Stimulated activated CD4-positive, alpha-beta T cell treated with anti-CD3 and anti-CD28 coated beads, Interleukin-15, amount 100 ng/mL, for 24 hours (primary cell): ENCODE measurements around the gene TPSAB1.
"Not testable (repeated sequence)": the region's sequence is repeated elsewhere in the genome, so short reads cannot be mapped to it uniquely, and the experiment has no call there.

ENCODE experiments used
- DNase-seq: peaks from one replicate; pipeline ENCODE4 v3.0.0-alpha.2; 2020

Gene TPSAB1

DNA sequence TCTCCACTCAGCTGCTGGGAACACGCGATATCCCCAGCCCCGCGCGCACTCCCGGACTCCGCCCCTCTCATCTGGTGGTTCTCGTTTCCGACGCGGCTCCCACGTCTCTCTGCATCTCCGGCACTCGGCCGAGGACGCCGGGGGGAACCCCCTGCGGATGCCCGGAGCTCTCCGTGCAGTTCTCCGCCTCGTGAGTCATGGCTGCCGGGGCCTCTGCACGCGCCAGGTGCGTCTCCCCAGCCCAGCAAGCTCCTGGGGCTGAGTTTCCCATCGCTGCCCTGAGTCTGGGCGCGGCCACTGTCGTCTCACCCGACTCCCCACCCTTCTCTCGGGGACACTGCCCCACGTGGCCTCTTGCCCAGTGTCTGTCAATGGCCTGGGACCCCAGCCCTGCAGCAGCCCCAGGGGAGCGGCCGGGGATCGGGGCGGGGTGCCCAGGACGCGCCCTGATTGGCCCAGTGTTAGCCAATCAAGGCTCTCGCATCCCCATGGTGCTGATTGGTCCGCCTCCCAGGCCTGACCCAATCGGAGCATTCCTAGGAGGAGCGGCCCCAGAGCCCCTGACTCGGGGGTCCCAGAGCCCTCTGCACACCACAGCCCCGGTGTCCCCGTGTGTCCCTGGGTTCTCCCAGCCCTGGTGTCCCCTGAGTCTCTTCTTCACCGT lies 13.3 kb downstream of the TPSAB1 start:
- DNase-seq: not testable (repeated sequence)

GRCh38 chr16:1254821-1255220 lies 14.3 kb downstream of the TPSAB1 start:
- DNase-seq: not testable (repeated sequence)

GRCh38 chr16:1255276-1256122 lies 15.0 kb downstream of the TPSAB1 start, which contains the start of gene TPSD1:
Gene TPSD1 (plus strand): TSS chr16:1256069. CDS start chr16:1256281, 212 bp downstream.
- DNase-seq: not testable (repeated sequence)

GRCh38 chr16:1256296-1256873 lies 15.9 kb downstream of the TPSAB1 start:
- DNase-seq: not testable (repeated sequence)

GRCh38 chr16:1256874-1257322 lies 16.4 kb downstream of the TPSAB1 start:
- DNase-seq: no peak

GRCh38 chr16:1257561-1258224 lies 17.2 kb downstream of the TPSAB1 start:
- no peak for DNase-seq

DNA sequence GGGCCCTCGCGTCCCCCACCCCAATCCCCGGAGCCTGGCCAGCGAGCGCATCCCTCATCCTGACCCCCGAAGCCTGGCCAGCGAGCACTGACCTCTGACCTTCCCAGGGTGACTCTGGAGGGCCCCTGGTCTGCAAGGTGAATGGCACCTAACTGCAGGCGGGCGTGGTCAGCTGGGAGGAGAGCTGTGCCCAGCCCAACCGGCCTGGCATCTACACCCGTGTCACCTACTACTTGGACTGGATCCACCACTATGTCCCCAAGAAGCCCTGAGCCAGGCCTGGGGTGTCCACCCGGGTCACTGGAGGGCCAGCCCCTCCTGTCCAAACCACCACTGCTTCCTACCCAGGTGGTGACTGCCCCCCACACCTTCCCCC lies 17.7 kb downstream of the TPSAB1 start:
- DNase-seq: no peak

DNA sequence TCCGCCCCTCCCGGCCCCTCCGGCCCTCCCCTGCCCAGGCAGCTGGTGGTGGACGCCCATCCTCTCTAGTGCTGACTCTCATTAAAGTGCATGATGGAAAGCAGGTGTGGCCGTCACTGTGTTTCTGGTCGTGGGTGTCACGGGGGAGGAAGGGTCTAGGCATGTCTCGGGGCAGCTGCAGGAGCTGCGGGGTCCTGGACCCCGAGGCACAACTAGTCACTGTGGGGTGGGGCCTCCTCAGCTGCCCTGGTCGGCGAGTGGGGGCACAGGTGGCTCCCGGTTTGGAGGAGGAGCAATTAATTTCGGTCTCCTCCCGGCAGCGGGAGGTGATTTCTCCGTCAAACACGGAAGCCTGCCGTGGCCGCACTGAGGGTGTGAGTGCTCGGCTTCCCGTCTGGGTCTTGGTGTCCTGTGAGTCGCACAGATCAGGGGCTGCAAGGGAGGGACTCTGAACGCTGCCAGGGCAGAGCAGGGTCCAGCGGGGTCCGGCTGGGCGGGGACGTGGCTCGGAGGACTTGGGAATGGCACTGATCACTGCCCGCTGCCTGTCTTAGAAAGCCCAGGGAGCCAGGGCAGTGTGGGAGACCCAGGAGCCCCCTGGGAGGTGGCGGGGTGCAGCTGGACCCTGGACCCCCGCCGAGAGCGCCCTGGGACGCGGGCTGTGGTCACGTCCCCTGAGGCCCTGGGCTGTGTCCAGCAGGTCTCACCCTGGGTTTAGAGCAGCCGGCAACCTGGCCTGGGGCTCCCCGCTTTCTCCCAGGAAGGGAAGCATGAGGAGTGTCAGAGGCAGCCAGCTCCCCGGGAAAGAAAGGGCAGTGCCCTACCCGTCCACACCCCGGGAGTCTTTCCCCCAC lies 18.6 kb downstream of the TPSAB1 start:
- no peak for DNase-seq

DNA sequence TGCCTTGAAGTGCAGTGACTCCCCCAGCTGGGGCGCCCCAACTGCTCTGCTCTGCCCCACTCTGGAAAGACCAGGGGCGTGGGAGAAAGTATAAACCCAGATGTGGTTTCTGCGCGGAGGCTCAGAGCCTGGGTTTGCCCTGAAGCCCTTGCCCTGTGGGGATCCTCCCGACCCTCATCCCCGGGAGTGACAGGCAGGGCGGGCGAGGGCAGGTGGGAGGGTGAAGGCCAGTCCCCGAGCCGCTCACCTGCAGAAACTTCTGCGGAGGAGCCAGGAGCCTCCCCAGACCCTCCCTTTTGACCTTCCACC lies 19.2 kb downstream of the TPSAB1 start:
- no peak for DNase-seq

DNA sequence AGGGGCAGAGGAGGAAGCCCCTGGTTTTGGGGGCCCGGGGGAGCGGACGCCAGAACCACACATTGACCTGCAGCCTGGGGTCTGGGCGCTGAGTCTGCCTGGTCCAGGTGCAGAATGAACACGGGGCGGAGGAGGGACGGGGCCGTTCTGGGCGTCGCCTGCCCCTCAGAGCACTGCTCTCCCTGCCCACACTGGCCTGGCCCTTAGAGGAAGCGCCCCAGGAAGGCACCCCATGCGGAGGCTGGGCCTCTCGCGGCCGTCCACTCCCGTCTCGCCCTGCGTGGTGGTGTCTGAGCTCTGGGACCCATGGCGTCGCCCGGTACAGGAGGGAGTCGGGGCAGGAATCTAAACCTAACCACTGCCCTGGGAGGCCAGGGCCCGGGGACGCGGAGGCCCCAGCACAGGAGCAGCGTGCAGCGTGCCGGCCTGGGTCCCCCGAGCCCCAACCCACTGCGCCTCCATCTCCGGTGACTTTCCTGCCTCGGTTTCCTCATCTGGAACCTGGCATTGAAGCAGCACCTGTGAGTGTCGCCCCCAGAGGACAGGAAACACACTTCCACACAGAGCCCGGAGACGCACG lies 19.7 kb downstream of the TPSAB1 start:
- DNase-seq: no peak

GRCh38 chr16:1261131-1261892 lies 20.8 kb downstream of the TPSAB1 start:
- DNase-seq: no peak

- no peak for DNase-seq
Measured at GRCh38 chr16:1262210-1262845, 21.8 kb downstream of the TPSAB1 start.

- no peak for DNase-seq
Measured at GRCh38 chr16:1262846-1263221, 22.3 kb downstream of the TPSAB1 start.

DNA sequence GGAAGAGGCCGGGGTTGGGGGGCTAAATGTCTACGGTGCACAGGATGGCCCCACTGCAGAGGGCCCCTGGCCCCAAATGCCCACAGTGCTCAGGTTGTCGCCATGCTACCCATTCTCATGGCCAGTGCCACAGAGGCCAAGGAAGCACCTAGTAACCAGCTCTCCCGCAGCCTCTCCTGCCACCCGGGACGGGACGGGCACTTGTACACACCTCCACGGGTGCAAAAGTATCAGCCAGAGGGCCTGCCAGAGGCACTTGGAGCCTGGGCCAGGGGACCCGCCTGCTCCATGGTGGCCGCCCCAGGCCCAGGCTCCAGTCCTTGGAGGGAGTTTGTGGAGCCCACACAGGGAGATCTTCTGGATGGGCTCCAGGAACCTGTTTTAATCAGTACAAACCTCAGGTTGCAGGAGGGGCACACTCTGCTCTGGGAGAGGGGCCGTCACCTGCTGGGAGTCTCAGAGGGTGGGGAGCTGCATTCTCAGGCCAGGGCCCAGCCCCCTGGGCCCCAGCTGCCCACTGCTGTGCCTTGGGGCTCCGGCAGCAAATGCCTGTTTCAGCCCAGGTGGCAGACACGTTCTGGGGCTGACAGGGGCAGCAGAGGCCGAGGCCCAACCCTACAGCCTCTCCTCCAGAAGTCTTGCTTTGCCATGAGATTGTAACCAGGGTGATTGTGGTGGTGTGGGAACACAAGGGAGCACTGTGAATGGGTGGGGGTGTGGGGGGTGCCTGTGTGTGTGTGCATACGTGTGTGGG lies 23.3 kb downstream of the TPSAB1 start:
- no peak for DNase-seq

DNA sequence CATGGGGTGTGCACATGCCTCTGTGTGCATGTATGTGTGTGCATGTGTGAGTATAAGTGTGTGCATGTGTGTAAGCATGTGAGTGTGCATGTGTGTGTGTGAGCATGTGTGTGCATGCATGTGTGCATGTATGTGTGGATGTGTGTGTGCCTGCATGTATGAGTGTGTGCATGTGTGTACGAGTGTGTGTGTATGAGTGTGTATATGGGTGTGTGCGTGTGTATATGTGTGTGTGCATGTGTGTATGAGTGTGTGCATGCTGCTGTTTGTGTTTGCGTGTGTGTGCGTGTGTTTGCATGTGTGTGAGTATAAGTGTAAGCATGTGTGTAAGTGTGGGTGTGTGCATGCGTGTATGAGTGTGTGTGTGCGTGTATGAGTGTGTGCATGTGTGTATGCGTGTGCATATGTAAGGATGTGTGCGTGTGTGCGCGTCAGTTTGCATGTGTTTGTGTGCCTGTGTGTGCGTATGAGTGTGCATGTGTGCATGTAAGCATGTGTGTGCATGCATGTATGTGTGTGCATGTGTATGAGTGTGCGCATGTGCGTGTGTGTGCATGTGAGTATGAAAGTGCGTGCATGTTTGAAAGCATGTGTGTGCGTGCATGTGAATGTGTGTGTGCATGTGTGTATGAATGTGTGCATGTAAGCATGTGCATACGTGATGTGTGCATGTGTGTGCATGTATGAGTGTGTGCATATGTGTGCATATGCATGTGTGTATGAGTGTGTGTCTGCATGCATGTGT lies 24.0 kb downstream of the TPSAB1 start:
- DNase-seq: no peak

DNA sequence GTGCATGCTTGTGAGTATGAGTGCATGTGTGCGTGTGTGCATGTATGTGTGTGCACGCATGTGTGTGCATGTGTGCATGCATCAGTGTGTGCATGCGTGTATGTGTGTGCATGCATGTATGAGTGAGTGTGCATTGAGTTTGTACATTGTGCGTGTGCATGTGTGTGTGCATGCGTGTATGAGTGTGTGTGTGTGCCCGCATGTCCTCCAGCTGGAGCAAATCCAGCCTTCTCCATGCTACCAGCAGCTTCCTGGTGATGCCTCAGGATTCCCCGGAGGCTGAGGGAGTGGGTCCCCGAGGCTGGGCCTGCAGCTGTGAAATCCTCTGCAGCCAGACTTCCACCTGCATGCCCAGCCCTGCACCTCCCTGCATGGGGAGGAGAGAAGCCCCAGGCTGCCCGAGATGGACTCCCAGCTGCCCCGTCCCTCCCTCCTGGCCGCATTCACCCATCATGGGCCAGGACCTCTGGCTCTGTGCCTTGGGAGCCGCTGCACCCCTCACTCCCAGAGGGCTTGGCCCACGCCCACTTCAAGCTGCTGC lies 24.7 kb downstream of the TPSAB1 start:
- DNase-seq: no peak

- no peak for DNase-seq
Measured at GRCh38 chr16:1265826-1266225, 25.3 kb downstream of the TPSAB1 start.

GRCh38 chr16:1269418-1269817 lies 28.9 kb downstream of the TPSAB1 start:
- not testable (repeated sequence) for DNase-seq

DNA sequence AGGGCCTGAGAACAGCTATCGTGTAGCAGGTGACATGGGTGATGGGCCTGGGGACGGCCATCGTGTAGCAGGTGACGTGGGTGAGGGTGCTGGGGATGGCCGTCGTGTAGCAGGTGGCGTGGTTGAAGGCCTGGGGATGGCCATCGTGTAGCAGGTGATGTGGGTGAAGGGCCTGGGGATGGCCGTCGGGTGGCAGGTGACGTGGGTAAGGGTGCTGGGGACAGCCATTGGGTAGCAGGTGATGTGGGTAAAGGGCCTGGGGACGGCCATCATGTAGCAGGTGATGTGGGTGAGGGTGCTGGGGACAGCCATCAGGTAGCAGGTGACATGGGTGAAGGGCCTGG lies 30.8 kb downstream of the TPSAB1 start:
- no peak for DNase-seq
